Pancreas (tissue), 10 donors: ENCODE data around the gene COG7. TPM values are rescaled to one million over a fixed set of nuclear protein-coding genes. Genes with fewer than 3 reads are reported as not detected.
"Not testable (repeated sequence)": the region's sequence is repeated elsewhere in the genome, so short reads cannot be mapped to it uniquely, and the experiment has no call there.

ENCODE experiments used
- ATAC-seq, 4 donors: fragments of 200-7000 bp; cut with Tn5 transposase; one replicate each; pipeline versions ENCODE4 v1.8.0 to v1.9.1; 2020; ENCODE audit warnings: mild to moderate bottlenecking in 4 of 4, moderate library complexity in 4 of 4
- DNase-seq, 6 donors: peaks; one replicate each; pipeline ENCODE4 v3.0.0-alpha.2; 2020
- FAIRE-seq: peaks from 2 replicates; lab custom pipeline; 2012; peaks lifted over from hg19 to GRCh38; lab: Jason Lieb, UNC
- H3K27ac ChIP-seq, 4 donors: fragments of 200-600 bp; sonication (generic); 1 replicate in 3 of 4; 2 replicates in 1 of 4; pipeline versions ENCODE4 v1.5.0 to v1.8.0; 2020
- H3K27me3 ChIP-seq, 4 donors: fragments of 200-600 bp; one replicate each; pipeline ENCODE4 v1.8.0; 2021
- H3K36me3 ChIP-seq, 3 donors: fragments of 200-600 bp; sonication (generic) in 1 of 3; one replicate each; pipeline versions ENCODE4 v1.5.0 to v1.8.0; 2020 to 2021
- H3K4me1 ChIP-seq, 3 donors: fragments of 200-600 bp; one replicate each; pipeline ENCODE4 v1.8.0; 2021
- H3K4me3 ChIP-seq, 4 donors: fragments of 200-600 bp; sonication (generic) in 2 of 4; one replicate each; pipeline versions ENCODE4 v1.5.0 to v1.8.0; 2020 to 2021
- H3K9me3 ChIP-seq, 4 donors: fragments of 200-600 bp; one replicate each; pipeline ENCODE4 v1.8.0; 2021
- CTCF ChIP-seq, 4 donors: fragments of 200-600 bp; sonication (generic) in 3 of 4; IDR thresholded peaks; one replicate each; pipeline versions ENCODE4 v1.5.0 to v1.8.0; 2021; ENCODE audit warnings: antibody characterized with exemption in 4 of 4
- WGBS, 2 donors: extraction: QIAGEN DNeasy Blood & Tissue Kit; methylation state at CpG; one replicate each; pipeline ENCODE4 v1.1.7; 2013; 5-methylcytosine and 5-hydroxymethylcytosine counted together
- intact Hi-C, 3 donors: fragments of 100-400 bp; cut with DNase I; formaldehyde crosslinking; loops; one replicate each; pipeline versions ENCODE4 v1.11.1 to v1.14.2; 2022
- polyA plus RNA-seq, 2 donors: library from polyadenylated mRNA; stranded (reverse); fragments of 200-250 nt; gene quantifications; one replicate each; pipeline ENCODE4 v1.2.3, GENCODE V29; 2013
- total RNA-seq, 6 donors: library from RNA; stranded (reverse); fragmentation: NEBNext Ultra II Directional in 4 of 6; extraction: Animal tissue kit (Norgen Biotek cat#: 25700) in 4 of 6; gene quantifications; one replicate each; pipeline versions ENCODE4 v1.2.1 to v1.2.4, GENCODE V29; 2021 to 2023
- donor health status: healthy with polysubstance abuse.
- donor health status: DM: no; HTN: no; CAD: no; lungs with moderate emphysema.
- donor health status: DM: no; HTN: no; CAD: no.
- donor health status: control.
- donor health status: control.
- donor health status: Bipolar disorder and iron deficiency.
- donor health status: DM: yes; HTN: yes; CAD: no.
- donor health status: DM: no; HTN: no; CAD: no.
- donor health status: DM: no; HTN: no; CAD: no.
- donor health status: DM: yes; HTN: yes; CAD: no.

The COG7 gene
- total and polyA plus RNA-seq, 8 donors = 5.9 to 34.0 (median 9.1) TPM

- WGBS, 2 donors = 46 to 48% methylated on average over 37 of the region's 37 CpGs
- Histone ChIP-seq H3K36me3 (no peaks in the 10 kb centered on the region), H3K27ac (peak overlapping the region in 2 of 4 donors; percentile 35 to 65), H3K27me3 (no peaks in the 10 kb centered on the region), H3K4me1 (peaks cover 0 to 19% (median 7%) of the 10 kb centered on the region in 3 donors), H3K4me3 (peak overlapping the region; percentile 55 to 92 (median 71)), H3K9me3 (no peaks in the 10 kb centered on the region)
- no peak for TF ChIP-seq CTCF (IDR thresholded peaks at IDR 0.05)
- FAIRE-seq = no peak
- peak; percentile 7 to 32 (median 23) for ATAC-seq
- DNase-seq = no peak
- intact Hi-C loops = no loop called here
These were observed 506 bp upstream of the COG7 start for GRCh38 chr16:23453338-23454052.

GRCh38 chr16:23452221-23452571 is 793 bp downstream of the COG7 start:
- peak overlapping the region in 2 of 4 donors; percentile 65 to 79 for H3K27ac ChIP-seq
- FAIRE-seq = no peak
- no peaks in the 10 kb centered on the region for H3K27me3 ChIP-seq
- H3K4me1 ChIP-seq = peaks cover 0 to 19% (median 7%) of the 10 kb centered on the region in 3 donors
- no peaks in the 10 kb centered on the region for H3K36me3 ChIP-seq
- H3K9me3 ChIP-seq = no peaks in the 10 kb centered on the region
- peak; percentile 2 to 15 (median 6) for ATAC-seq
- intact Hi-C loops = no loop called here
- no peak for DNase-seq
- 2 to 4% methylated on average over 10 of the region's 10 CpGs for WGBS, 2 donors
- H3K4me3 ChIP-seq = peak overlapping the region; percentile 55 to 92 (median 71)
- no peak for TF ChIP-seq CTCF (IDR thresholded peaks at IDR 0.05)

- TF ChIP-seq CTCF (IDR thresholded peaks at IDR 0.05) = no peak
- ATAC-seq (no peak), DNase-seq (no peak), FAIRE-seq (no peak)
- H3K36me3 ChIP-seq = peaks cover 0 to 13% (median 10%) of the 10 kb centered on the region in 3 donors
- peaks cover 0 to 11% (median 0%) of the 10 kb centered on the region in 3 donors for H3K4me1 ChIP-seq
- intact Hi-C loops = no loop called here
- 71 to 74% methylated on average over 4 of the region's 4 CpGs for WGBS, 2 donors
- no peaks in the 10 kb centered on the region for H3K27me3 ChIP-seq
- no peaks in the 10 kb centered on the region for H3K9me3 ChIP-seq
- H3K27ac ChIP-seq = no peak overlapping the region
- H3K4me3 ChIP-seq = no peak overlapping the region
These were observed 4.6 kb downstream of the COG7 start for GRCh38 chr16:23448392-23448791.

- H3K9me3 ChIP-seq, H3K27ac ChIP-seq, ATAC-seq, H3K27me3 ChIP-seq, H3K4me3 ChIP-seq, FAIRE-seq, DNase-seq: not testable (repeated sequence)
- 93 to 94% methylated on average over 7 of the region's 7 CpGs for WGBS, 2 donors
- intact Hi-C loops = loop anchor here in 1 of 3 donors (10.0 kb wide), 1 partner anchor 253 kb away; the partner anchor contains the start of gene SCNN1G
- Histone ChIP-seq H3K36me3 (peaks cover 0 to 24% (median 10%) of the 10 kb centered on the region in 3 donors), H3K4me1 (peaks cover 0 to 22% (median 0%) of the 10 kb centered on the region in 3 donors)
These were observed 15.4 kb downstream of the COG7 start for GRCh38 chr16:23437542-23437941.

GRCh38 chr16:23436951-23437350 is 16.0 kb downstream of the COG7 start:
- Histone ChIP-seq H3K27ac (peak overlapping the region in 1 of 4 donors; percentile 12), H3K4me3 (no peak overlapping the region), H3K36me3 (peaks cover 0 to 28% (median 10%) of the 10 kb centered on the region in 3 donors), H3K9me3 (no peaks in the 10 kb centered on the region), H3K4me1 (peaks cover 0 to 22% (median 0%) of the 10 kb centered on the region in 3 donors), H3K27me3 (no peaks in the 10 kb centered on the region)
- ATAC-seq = no peak
- FAIRE-seq = no peak
- intact Hi-C loops = loop anchor here in 1 of 3 donors (10.0 kb wide), 1 partner anchor 252 kb away; the partner anchor contains the start of gene SCNN1G
- no peak for DNase-seq
- WGBS, 2 donors = 82 to 90% methylated on average over 4 of the region's 4 CpGs
- no peak for TF ChIP-seq CTCF (IDR thresholded peaks at IDR 0.05)
